ENCODE results near the gene RBBP8.

The RBBP8 gene

GRCh38 chr18:23056315-23056714, 123.2 kb downstream of the RBBP8 start:
- no peak overlapping the region for H3K4me3 ChIP-seq
- H3K27ac ChIP-seq, result no peak overlapping the region

DNA sequence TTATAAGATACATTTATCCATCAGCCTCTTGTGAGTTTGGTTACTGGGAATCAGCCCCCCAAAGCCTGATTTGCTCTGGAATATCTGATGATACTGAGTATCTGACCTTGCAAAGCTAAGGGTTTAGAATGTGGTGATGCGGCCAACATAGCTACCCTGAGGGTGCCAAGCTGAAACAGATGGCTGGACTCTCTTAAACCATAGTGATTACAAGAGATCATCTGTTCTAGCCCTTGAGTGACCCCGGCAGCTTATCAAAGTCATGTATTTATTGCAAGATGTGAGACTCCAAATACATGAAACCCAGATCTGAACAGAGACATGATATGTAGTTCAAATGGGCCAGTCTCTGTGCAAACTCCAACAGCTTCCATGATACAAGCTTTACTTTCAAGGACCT, 124.0 kb downstream of the RBBP8 start:
- Histone ChIP-seq H3K27ac (no peak overlapping the region), H3K4me3 (no peak overlapping the region)

GRCh38 chr18:23058746-23059415, 125.8 kb downstream of the RBBP8 start:
- H3K4me3 ChIP-seq, result no peak overlapping the region
- H3K27ac ChIP-seq, result no peak overlapping the region

DNA sequence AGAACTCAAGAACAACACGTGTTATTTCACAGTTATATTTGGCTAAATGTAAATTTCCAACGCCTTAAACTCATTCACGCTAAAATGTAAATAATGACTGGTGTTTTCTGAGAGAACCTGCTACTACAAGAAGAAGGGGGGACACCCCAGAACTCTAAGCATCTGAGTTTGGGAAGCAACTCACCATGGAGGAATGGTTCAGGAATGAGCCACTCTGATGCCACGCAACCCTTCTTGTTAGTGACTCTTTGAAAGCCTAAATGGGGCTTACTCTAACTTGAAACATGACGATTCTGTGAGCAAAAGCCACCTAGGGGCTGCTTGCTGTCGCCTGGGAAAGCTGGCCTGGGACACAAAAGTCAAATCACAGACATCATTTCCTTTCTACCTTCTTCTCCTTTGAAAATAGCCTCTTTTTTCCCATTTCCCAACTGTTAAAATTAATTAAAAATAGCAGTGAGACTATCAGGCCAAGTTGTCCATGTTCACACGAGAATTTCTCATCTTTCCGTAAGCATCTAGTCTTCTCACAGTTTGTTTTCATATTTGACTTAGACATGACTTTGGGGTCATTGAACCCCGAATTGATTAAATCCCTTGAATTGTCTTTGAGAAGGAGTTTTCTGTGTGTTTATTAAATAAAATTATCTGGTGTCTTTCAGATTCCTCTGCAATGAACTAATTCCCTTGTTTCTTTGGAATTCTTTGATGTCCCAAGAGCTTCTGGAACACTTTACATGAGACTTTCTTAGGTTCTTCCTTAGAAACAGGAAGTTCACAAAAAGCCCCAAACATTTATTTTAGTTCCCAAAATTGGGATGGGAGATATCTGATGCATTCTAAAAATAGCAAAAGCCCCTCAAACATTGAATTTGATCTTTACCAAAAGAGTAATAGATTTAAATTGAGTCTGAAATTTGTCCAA, 126.7 kb downstream of the RBBP8 start:
- Histone ChIP-seq H3K27ac (no peak overlapping the region), H3K4me3 (no peak overlapping the region)

- Histone ChIP-seq H3K4me3 (no peak overlapping the region), H3K27ac (no peak overlapping the region)
These were observed 128.9 kb downstream of the RBBP8 start for GRCh38 chr18:23062011-23062410.

DNA sequence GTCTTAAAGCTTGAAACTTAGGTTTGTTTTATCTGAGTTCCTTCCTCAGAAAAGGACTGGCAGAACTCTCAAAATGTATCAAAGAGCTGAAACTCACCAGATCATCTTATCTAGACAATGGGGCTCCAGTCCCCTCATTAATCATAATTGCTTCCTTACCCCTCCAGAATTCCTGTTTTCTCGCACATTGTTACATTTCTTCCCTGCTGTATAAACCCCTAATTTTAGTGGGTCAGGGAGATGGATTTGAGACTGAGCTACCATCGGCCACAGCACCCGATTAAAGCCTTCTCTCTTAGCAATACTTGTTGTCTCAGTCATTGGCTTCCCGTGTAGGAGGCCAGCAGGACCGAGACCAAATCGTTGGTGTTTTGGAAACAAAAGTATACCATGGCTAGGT, 130.4 kb downstream of the RBBP8 start:
- Histone ChIP-seq H3K4me3 (no peak overlapping the region), H3K27ac (no peak overlapping the region)

GRCh38 chr18:23065234-23065806, 132.2 kb downstream of the RBBP8 start:
- Histone ChIP-seq H3K4me3 (no peak overlapping the region), H3K27ac (no peak overlapping the region)

- Histone ChIP-seq H3K4me3 (no peak overlapping the region), H3K27ac (no peak overlapping the region)
These were observed 132.9 kb downstream of the RBBP8 start for GRCh38 chr18:23066060-23066459.

DNA sequence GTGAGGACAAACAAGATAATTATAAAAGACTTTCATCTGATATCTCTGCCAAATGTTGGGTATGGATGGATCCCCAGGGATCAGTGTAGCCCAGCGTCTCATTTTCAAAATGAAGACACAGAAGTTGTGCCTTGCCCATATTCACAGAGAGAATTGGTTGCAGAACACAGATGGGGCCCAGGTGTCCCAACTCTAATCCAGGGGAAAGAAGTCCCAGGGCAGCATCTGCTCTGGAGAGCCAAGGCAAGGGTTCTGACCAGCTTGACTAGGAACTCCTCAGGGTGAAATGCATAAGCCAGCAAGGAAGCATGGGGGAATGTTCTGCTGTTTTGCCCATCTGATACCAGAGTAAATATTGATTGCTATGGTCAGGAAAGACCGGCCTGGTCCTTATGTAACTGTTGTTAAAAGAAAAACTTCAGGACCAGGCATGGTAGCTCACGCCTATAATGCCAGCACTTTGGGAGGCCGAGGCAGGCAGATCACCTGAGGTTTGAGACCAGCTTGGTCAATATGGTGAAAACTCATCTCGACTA, 133.4 kb downstream of the RBBP8 start:
- H3K27ac ChIP-seq, result no peak overlapping the region

GRCh38 chr18:23067236-23067635, 134.1 kb downstream of the RBBP8 start:
- no peak overlapping the region for H3K4me3 ChIP-seq
- no peak overlapping the region for H3K27ac ChIP-seq

More for the DNA sequence above, 133.4 kb downstream of the RBBP8 start:
- no peak overlapping the region for H3K4me3 ChIP-seq

DNA sequence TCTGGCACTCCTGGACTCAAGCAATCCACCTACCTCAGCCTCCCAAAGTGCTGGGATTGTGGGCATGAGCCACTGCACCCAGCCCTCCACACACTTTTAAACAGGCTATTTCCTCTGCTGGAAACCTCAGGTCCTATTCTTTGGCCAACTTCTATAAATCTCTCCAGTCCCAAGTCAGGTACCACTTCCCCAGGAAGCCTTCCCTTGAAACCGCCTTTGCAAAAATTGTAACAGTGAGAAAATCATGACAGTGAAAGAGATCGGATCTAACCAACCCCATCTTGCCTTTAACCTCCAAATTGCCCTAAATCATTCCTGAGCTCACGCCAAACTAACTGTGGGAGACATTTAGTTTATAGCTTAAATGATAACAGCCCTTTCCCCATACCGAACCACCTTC, 134.9 kb downstream of the RBBP8 start:
- Histone ChIP-seq H3K4me3 (no peak overlapping the region), H3K27ac (no peak overlapping the region)

- H3K27ac ChIP-seq, result no peak overlapping the region
- H3K4me3 ChIP-seq, result no peak overlapping the region
These were observed 135.6 kb downstream of the RBBP8 start for GRCh38 chr18:23068570-23069310.

- Histone ChIP-seq H3K4me3 (no peak overlapping the region), H3K27ac (no peak overlapping the region)
These were observed 136.4 kb downstream of the RBBP8 start for GRCh38 chr18:23069481-23069880.

DNA sequence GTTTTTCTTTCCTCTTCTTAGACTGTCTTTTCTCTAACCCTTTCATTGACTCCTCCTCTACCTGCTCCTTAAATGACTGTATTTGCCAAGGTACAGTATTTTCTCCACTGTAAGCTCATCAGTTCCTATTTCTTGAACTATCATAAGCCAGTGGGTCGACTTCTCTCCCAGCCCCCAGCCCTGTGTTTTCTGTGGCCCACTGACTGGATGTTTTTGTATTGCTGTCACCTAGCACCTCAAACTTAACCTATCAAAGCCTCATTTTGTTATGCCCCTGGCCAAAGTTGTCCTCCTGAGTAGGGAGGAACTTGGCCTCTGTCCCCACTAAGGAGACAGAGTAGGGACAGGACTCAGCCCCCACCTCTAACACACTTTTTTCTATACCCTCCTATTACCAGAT, 136.8 kb downstream of the RBBP8 start:
- H3K27ac ChIP-seq, result no peak overlapping the region
- H3K4me3 ChIP-seq, result no peak overlapping the region

GRCh38 chr18:23071285-23071684, 138.2 kb downstream of the RBBP8 start:
- H3K4me3 ChIP-seq, result no peak overlapping the region
- H3K27ac ChIP-seq, result peak overlapping the region in 2 of 21 experiments; percentile 23 to 47

DNA sequence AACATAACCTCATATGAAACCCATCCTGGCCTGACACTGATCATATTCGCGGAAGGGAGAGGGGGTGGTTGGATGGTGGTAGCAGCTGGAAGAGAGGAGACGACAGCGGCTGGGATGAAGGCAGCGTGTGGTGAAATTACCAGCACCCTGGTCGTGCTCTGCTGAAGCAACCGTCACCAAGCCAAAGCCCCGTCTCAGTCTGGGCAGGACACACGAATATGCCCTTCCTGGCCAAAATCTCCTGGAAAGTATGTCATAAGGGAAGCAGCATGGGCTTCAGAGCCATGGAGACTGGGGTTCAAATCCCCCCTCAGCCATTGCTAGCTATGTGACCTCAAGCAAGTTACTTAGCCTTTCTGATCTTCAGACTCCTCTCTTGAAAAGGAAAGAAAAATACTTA, 139.0 kb downstream of the RBBP8 start:
- no peak overlapping the region for H3K27ac ChIP-seq

DNA sequence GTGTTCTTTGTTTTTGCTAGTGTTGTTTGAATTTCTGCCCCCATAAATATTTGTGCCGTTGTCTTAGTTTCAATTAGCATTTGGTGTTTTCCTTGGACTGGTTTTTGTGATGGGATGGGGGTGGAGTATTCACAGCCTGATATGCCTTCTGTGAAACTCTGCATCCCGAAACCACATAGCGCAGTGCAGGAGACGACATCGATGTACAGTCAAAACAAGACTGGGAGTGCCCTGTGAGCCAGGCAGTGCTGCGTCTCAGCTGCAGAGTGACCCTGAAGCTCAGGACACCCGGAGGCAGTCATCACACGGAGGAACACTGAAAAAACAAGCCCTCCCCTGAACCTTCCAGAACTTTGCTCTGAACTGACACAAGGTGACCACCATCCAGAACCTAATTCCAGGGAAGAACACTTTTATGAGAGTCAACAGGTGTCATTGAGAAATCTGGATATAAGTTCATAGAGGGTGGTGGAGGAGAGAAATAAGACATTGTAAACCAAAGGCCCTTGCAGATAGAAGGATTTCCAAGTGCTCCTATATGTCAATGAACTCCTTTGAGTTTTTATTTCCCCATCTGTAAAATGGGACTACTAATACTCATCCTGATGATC, 141.0 kb downstream of the RBBP8 start:
- no peak overlapping the region for H3K27ac ChIP-seq
- no peak overlapping the region for H3K4me3 ChIP-seq

More for the DNA sequence above, 139.0 kb downstream of the RBBP8 start:
- H3K4me3 ChIP-seq, result no peak overlapping the region
